Femur (tissue), 1 donor: ENCODE data around the gene CCR5.

ENCODE experiments used
- DNase-seq: peaks from one replicate; pipeline ENCODE4 v3.0.0-alpha.2; 2017

The CCR5 gene

GRCh38 chr3:46409739-46410489 is 39.2 kb downstream of the CCR5 start:
- DNase-seq, result peak; percentile 54

GRCh38 chr3:46410669-46411068 is 39.9 kb downstream of the CCR5 start:
- peak; percentile 40 for DNase-seq

GRCh38 chr3:46411271-46411670 is 40.5 kb downstream of the CCR5 start:
- no peak for DNase-seq

GRCh38 chr3:46412786-46413298 is 42.1 kb downstream of the CCR5 start:
- DNase-seq, result no peak

- no peak for DNase-seq
These were observed 43.2 kb downstream of the CCR5 start for GRCh38 chr3:46413951-46414350.

GRCh38 chr3:46414739-46415138 is 44.0 kb downstream of the CCR5 start:
- DNase-seq, result no peak

GRCh38 chr3:46416125-46416810 is 45.5 kb downstream of the CCR5 start:
- no peak for DNase-seq

- DNase-seq, result no peak
These were observed 46.2 kb downstream of the CCR5 start for GRCh38 chr3:46416811-46417510.

- no peak for DNase-seq
These were observed 47.3 kb downstream of the CCR5 start for GRCh38 chr3:46417841-46418611.

GRCh38 chr3:46419816-46420215 is 49.1 kb downstream of the CCR5 start:
- no peak for DNase-seq

- no peak for DNase-seq
These were observed 50.2 kb downstream of the CCR5 start for GRCh38 chr3:46420931-46421330.

GRCh38 chr3:46422617-46423016 is 51.9 kb downstream of the CCR5 start:
- DNase-seq, result no peak

- no peak for DNase-seq
These were observed 52.8 kb downstream of the CCR5 start for GRCh38 chr3:46423588-46423987.
